Panc1 (cell line): ENCODE measurements around the gene ATXN3L. TPM values are rescaled to one million over a fixed set of nuclear protein-coding genes. Genes with fewer than 3 reads are reported as not detected.

Source experiments
- ATAC-seq: fragments of 200-7000 bp; cut with Tn5 transposase; 2 replicates; pipeline ENCODE4 v1.9.1; 2020; ENCODE audit warnings: mild to moderate bottlenecking, moderate library complexity
- BruUV-seq: library from RNA; stranded (reverse); fragments of 400-500 nt; replicated peaks from 2 replicates; lab custom pipeline; 2021; lab: Mats Ljungman, UMichigan
- CTCF ChIA-PET: fragments of 300-600 bp; sonication (Branson Sonifier 250); formaldehyde crosslinking; loops from one replicate; lab custom pipeline; 2022; ENCODE audit warnings: antibody characterized with exemption; lab: Charles Lee
- POLR2A ChIA-PET: fragments of 300-600 bp; sonication (Branson Sonifier 250); formaldehyde crosslinking; loops from one replicate; lab custom pipeline; 2022; ENCODE audit warnings: antibody characterized with exemption; lab: Charles Lee
- DNase-seq: peaks from one replicate; pipeline ENCODE4 v3.0.0-alpha.2; 2010; ENCODE audit warnings: low read depth, low spot score
- H3K27ac ChIP-seq: 2 replicates; pipeline ENCODE4 v1.5.1; 2011; ENCODE audit warnings: mild to moderate bottlenecking, low read length, inconsistent platforms
- H3K27me3 ChIP-seq: fragments of 200-500 bp; sonication (Bioruptor generic); 2 replicates; pipeline ENCODE4 v1.6.0; 2014; ENCODE audit warnings: low read length, inconsistent platforms; ENCODE audit not compliant: control insufficient read depth, insufficient read depth
- H3K36me3 ChIP-seq: fragments of 200-500 bp; sonication (Bioruptor generic); 2 replicates; pipeline ENCODE4 v1.5.1; 2014; ENCODE audit warnings: inconsistent platforms, mild to moderate bottlenecking, low read length, moderate library complexity; ENCODE audit not compliant: control insufficient read depth, insufficient read depth
- H3K4me1 ChIP-seq: 2 replicates; pipeline ENCODE4 v1.5.1; 2011; ENCODE audit warnings: inconsistent platforms, mild to moderate bottlenecking, low read length, moderate library complexity; ENCODE audit not compliant: control insufficient read depth, insufficient read depth
- H3K4me3 ChIP-seq, 2 experiments: 2 replicates each; pipeline ENCODE4 v1.5.1; 2011 to 2012; ENCODE audit warnings: low read depth in 2 of 2, low read length in 2 of 2, mild to moderate bottlenecking in 2 of 2, inconsistent platforms in 1 of 2, moderate library complexity in 1 of 2
- H3K9me3 ChIP-seq: fragments of 200-500 bp; sonication (Bioruptor generic); 2 replicates; pipeline ENCODE4 v1.5.1; 2014; ENCODE audit warnings: low read depth, mild to moderate bottlenecking, inconsistent platforms, low read length, moderate library complexity; ENCODE audit not compliant: control insufficient read depth, insufficient read depth
- CTCF ChIP-seq: fragments of 450-650 bp; IDR thresholded peaks from 2 replicates; pipeline ENCODE4 v1.5.1; 2017; ENCODE audit warnings: mild to moderate bottlenecking
- POLR2AphosphoS5 ChIP-seq: IDR thresholded peaks from 2 replicates; pipeline ENCODE4 v1.6.1; 2012; ENCODE audit warnings: mild to moderate bottlenecking, low read depth, low read length, moderate library complexity
- REST ChIP-seq, 2 experiments: IDR thresholded peaks; 2 replicates each; pipeline ENCODE4 v1.6.1; 2011 to 2012; ENCODE audit warnings: low read depth in 2 of 2, control low read depth in 1 of 2, low read length in 1 of 2, mild to moderate bottlenecking in 1 of 2, moderate library complexity in 1 of 2; ENCODE audit not compliant: insufficient read depth in 1 of 2
- SIN3A ChIP-seq: IDR thresholded peaks from 2 replicates; pipeline ENCODE4 v1.6.1; 2012; ENCODE audit warnings: low read depth, mild to moderate bottlenecking, low read length, moderate library complexity, borderline replicate concordance; ENCODE audit not compliant: insufficient read depth
- TCF7L2 ChIP-seq: IDR thresholded peaks from 2 replicates; pipeline ENCODE4 v1.6.1; 2011; ENCODE audit warnings: mild to moderate bottlenecking, low read depth, low read length, inconsistent platforms
- in situ Hi-C: cut with HindIII; loops from 2 replicates; pipeline ENCODE4 v1.10.0; 2016; ENCODE audit warnings: low sequenced_read_pairs, low pct_unique_long_range_greater_than_20kb
- intact Hi-C: fragments of 100-400 bp; cut with micrococcal nuclease; formaldehyde crosslinking; loops from one replicate; pipeline ENCODE4 v1.10.0; 2022; ENCODE audit not compliant: unreplicated experiment
- total RNA-seq: library from RNA; stranded (reverse); gene quantifications from one replicate; pipeline ENCODE4 v1.2.1, GENCODE V29; 2021; ENCODE audit not compliant: unreplicated experiment

Gene ATXN3L
- total RNA-seq, 1 experiment from 2014 or later = not detected

GRCh38 chrX:13317366-13317765 is 2.5 kb downstream of the ATXN3L start:
- Histone ChIP-seq H3K4me1 (no peaks in the 10 kb centered on the region), H3K27ac (no peak overlapping the region), H3K9me3 (no peaks in the 10 kb centered on the region), H3K4me3 (no peak overlapping the region), H3K27me3 (no peaks in the 10 kb centered on the region), H3K36me3 (no peaks in the 10 kb centered on the region)
- TF ChIP-seq SIN3A (no peak), REST (IDR thresholded peaks at IDR 0.05; ENCODE audit: insufficient read depth in 1 of 2, low read depth in 2 of 2, low read length in 1 of 2) (no peak), CTCF (no peak), POLR2AphosphoS5 (no peak), TCF7L2 (no peak)
- CTCF ChIA-PET = no interaction called here
- ATAC-seq = no peak
- in situ Hi-C loops = no loop called here
- no peak for DNase-seq
- intact Hi-C loops = no loop called here
- POLR2A ChIA-PET = no interaction called here
- no TSS peak for BruUV-seq

GRCh38 chrX:13311560-13311959 is 8.3 kb downstream of the ATXN3L start:
- no peak for TF ChIP-seq CTCF
- no peak for TF ChIP-seq SIN3A
- TF ChIP-seq REST (IDR thresholded peaks at IDR 0.05; ENCODE audit: insufficient read depth in 1 of 2, low read depth in 2 of 2, low read length in 1 of 2) = no peak
- no peak for TF ChIP-seq TCF7L2
- TF ChIP-seq POLR2AphosphoS5 = no peak
- ChIA-PET POLR2A (no interaction called here), CTCF (no interaction called here)
- BruUV-seq = no TSS peak
- no peaks in the 10 kb centered on the region for H3K9me3 ChIP-seq
- intact Hi-C loops (no loop called here), in situ Hi-C loops (no loop called here)
- H3K4me1 ChIP-seq = no peaks in the 10 kb centered on the region
- no peak overlapping the region for H3K4me3 ChIP-seq
- ATAC-seq (no peak), DNase-seq (no peak)
- no peaks in the 10 kb centered on the region for H3K36me3 ChIP-seq
- H3K27me3 ChIP-seq = no peaks in the 10 kb centered on the region
- no peak overlapping the region for H3K27ac ChIP-seq
